HPDE6-E6E7 (cell line): ENCODE data around the gene STRADB.
"Not testable (repeated sequence)": the region's sequence is repeated elsewhere in the genome, so short reads cannot be mapped to it uniquely, and the experiment has no call there.

Experiments used
- DNase-seq: peaks from one replicate; pipeline ENCODE4 v3.0.0; 2011; ENCODE audit warnings: missing footprints; ENCODE audit errors: extremely low spot score

Gene STRADB, protein sequence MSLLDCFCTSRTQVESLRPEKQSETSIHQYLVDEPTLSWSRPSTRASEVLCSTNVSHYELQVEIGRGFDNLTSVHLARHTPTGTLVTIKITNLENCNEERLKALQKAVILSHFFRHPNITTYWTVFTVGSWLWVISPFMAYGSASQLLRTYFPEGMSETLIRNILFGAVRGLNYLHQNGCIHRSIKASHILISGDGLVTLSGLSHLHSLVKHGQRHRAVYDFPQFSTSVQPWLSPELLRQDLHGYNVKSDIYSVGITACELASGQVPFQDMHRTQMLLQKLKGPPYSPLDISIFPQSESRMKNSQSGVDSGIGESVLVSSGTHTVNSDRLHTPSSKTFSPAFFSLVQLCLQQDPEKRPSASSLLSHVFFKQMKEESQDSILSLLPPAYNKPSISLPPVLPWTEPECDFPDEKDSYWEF

DNA sequence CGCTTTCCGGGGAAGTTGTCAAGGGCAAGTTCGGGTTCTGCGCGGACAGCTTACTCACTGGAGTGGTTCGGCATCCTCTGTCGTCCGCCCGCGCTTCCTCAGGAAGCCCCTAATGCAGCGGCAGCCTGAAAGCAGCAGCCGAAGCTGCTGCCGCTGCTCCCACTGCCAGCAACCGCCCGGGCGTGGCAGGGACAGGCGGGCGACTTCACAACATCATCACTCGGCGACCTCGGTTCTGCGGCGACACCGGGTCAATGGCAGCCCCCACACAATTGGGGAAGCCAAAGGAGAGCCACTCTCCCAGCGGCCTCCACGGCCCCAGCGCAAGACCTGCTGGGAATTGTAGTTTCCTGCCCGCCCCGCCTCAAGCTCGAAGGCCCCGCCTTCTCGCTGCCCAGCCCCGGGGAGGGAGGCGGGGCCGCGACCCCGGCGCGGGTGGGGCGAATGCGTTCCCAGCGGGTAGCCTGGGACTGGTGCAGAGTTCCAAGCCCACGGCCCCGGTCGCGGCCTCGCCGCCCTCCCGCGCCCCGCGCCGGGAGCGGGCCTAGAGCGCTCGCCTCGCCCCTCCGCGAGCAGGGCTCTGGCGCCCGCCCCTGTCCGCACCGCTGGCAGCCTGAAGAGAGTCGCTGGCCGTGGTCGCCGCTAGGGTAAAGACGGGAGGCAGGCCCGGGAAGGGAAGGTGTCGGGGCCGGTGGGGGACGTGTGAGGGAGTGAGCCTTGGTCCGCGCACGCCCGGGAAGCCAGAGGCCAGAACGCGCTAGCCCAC is at the start of gene STRADB, which contains the start of gene TRAK2:
STRADB (plus strand) TSS at position 449 of the 766 bp plus-strand sequence. CDS start 3,101 bp downstream, outside the sequence.
TRAK2 (minus strand) TSS at position 167 of the 766 bp plus-strand sequence. CDS start 30,951 bp downstream, outside the sequence.
- DNase-seq = peak; percentile 78

DNA sequence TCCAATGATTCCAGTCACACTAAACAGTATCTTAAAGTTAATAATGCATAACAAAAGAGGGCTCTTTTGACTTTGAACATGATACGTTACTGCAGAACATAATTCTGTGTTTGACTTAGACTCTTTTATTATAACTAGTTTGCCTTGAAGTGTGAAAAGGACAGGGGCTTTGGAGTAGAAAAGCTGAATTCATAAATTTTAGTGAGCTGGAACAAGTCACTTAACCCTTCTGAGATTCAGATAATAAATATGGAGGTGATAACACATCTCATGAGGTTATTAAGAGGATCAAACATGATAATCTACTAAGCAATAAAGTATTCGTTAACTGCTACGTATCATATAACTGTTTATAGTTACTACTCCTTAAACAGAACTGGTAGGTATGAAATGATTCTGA is 49.7 kb upstream of the STRADB start:
- no peak for DNase-seq

DNA sequence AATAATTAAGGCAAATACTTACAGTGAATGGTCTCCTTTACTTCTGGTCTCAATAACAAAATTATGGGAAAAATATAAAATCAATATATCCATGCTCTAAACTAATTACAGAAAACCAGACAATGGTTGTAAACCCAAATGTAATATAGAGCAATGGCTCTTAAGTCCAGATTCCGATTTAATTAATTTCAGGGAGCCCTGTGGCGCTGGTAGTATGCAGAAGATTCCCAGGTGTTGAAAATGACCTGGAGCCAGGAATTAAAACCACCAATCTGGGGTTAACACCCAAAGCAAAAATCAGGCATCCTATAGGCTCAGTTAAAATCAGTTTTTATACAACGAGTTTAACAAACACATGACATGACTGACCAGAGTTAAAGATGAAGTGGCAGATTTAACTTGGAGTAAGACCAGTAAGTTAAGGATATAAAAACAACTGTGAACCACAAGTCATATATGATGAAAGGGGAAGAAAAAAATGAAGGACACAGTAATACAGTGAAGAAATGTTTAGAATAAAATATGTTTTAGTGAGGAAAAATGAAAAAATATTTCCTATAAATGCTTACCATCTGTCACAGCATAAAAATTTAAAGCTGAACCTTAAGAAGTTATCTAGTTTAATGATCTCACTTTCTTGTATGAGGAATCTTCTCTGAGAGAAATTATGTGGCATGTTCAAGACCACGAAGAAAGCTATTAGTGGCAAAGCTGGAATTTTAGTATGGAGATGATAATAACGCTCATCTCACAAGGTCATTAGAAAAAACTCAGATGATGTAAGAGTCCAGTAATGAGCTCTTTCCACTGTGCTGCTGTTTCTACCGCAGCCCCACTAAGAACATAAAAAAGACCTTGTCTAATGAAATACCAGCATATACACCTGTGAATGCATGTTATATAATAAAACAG is 48.6 kb upstream of the STRADB start:
- no peak for DNase-seq

DNA sequence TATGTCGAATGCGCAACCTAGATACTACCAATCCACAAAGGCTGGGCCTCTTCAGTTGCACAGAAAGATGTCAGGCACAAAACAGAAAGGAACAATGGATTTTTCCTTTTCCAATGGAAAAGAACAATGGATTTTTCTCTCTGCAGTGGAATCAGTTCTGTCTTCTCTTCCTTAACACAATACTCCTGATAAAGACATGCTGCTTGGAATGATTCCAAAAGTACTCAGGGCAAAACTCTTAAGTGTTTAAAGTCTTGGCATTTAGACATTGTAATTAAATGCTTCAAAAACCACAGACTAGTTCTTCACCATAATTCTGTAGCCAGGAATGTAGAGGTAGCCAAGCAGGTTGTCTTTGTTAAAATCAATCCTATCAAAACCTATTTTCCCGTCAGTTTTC is 47.7 kb upstream of the STRADB start:
- no peak for DNase-seq

DNA sequence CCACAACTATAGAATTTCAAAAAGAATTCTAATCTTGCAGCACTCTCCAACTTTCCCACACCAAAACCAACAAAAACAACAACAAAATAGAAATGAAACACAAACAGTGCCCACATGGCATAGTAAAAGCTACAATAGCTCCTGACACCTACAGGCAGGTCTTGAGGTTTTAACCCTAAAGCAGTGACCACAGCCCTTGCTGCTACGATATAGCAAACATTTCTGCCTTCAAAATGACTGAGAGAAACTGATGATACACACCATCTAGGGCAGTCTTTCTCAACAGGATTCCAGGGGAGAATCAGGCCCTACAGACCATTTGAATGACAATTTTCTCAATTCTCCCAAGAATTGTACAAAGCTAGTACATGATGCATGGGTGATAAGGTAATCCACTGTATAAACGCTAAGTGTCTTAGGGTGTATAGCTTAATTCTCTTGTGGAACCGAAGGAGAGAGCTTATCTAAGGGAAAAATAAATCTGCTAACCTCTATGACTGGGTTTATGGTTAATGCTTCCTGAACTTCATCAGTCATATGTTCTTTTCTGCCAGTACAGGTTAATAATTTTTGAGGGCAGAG is 46.8 kb upstream of the STRADB start:
- no peak for DNase-seq

DNA sequence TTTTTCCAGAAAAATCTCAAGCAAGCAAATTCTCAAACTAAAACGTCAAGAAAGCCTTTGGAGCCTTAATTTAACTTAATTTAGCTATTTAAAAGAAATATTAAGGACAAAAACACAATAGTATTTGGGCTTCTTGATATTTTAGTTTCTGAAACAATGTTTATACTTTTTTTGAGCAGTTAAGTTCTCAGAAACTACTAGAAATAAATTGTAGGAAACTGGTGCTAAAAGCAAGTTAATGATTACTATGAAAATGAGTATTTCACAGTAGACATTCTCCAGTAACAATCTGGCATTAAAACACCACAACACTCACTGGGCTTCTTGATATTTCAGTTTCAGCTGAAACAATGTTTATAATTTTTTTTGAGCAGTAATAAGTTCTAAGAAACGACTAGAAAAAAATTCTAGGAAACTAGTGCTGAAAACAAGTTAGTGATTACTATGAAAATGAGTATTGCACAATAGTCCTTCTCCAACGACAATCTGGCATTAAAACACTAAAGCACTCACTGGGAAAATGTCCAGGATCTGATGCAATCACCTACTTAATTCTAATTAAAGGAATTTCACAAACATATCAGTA is 45.4 kb upstream of the STRADB start:
- no peak for DNase-seq

DNA sequence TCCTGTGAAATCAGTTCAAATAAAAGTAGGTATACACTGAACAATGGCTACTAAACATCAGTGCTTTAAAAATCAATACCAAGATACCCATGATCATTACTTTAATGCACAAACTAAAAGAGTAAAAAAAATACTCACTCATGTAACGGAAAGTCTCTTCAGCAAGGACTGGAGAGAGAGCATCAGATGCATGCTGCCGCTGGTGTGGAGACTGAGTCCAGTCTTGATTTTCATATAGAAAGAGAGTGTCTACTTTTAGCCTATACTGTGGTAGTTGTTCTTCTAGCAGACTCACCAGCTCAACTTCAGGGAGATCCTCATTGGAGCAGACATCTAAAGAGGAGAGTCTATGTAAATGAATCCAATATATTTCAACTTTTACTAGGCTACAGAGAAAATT is 44.3 kb upstream of the STRADB start:
- DNase-seq = no peak

DNA sequence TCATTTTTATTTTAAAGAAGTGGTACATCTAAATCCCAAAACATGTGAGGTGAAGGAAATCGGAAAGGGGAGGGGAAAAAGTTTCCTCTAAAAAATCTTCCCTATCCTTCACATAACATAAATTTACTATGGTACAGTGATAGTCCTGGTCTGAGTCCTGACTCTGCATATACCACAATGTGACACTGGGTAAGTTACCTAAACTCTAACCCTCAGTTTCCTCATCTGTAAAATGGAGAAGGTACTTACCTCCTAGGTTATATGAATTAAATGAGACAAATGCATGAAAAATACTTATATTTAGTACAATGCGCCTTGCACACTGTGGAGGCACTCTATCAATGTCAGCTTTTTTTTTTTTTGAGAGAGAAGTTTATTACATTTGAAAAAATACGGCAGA is 42.6 kb upstream of the STRADB start:
- DNase-seq = no peak

DNA sequence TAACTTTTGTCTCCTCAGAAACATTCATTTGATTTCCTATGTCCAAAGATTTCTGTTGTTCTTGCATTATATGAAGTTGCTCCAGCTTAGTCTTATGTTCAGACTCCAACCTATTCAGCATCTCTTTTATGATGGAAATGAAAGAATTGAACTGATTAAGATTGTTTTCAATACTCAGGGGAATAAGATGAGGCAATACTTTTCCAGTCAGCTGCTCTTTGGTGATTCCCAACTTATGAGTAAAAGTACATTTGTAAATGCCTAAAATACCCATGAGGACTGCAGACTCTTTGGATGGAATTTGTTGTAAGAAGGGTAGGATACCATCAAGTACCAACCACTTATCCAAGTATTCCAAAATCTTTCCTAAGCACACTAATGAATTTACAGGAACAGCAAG is 40.1 kb upstream of the STRADB start:
- DNase-seq = no peak

DNA sequence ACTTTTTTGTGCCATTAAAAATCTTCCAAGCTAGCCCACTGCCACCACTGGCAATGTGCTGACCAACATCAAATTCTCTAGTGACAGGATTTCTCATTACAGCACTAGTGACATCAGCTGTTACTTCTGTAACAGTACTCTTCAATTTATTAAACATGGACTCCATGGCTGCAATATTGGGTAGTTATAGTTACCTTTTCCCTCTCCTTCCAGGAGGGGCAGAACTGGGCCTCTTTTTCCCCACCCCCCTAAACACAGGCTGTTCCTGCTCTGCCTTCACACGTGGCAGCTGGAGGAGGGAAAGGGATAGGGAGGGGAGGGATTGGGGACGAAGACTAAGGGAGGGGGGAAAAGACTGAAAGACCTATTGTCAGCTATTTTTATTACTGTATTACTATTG is 38.4 kb upstream of the STRADB start:
- DNase-seq = no peak

DNA sequence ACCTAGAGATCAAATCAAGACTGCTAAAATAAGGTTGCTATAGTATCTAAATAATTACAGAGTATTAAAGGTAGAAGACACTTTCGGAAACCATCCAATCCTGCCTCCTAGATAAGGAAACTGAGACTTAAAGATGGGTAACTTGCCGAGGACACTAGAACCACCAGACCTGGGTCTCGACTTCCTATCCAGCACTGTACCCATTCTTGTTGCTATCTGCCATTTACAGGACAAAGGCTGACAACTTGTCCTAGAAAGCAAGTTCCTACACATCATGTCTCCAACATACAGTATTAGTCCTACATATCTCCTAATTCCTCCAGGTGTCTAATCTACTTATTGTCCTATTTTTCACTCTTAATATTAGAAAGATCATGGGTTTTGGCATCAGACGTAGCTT is 38.0 kb upstream of the STRADB start:
- DNase-seq = no peak

DNA sequence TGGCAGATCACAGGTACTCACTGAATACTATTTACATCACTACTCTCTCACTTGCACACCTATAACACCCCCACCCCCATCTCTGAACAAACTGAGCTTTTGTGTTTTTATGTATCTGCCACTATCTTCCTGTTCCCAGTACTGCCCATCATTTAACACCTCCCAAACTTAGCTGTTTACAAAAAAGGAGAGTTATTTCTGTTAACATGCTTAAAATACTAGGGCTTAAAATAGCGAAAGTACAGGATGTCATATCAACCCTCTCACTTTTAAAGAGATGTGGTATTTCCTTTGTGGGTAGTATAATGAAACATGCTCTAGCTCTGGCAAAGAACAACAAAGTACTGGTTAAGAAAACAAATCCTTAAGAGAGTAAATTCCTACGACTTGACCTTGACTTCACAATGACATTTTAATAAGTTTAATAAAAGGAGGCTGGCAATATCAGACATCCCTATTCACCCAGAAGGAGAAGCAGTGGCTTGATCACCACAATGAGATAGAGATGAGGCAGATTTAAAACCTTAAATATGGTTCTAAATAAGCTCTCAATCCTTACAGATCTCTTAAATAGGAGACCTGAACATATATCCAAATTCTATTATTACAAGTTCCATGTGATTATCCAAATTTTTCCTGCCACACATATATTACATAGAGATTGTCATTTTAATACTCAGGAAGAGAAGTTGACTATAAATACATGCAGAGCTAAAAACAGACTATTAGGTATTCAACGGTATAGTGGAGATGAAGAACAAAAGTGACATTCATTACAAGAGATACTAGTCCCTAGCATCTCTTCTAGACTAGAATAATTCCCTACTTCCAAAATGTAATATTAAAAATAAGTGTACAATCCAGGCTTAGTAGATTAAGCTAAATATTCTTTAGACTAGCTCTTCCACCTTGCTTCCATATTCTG is 37.2 kb upstream of the STRADB start:
- DNase-seq = no peak

DNA sequence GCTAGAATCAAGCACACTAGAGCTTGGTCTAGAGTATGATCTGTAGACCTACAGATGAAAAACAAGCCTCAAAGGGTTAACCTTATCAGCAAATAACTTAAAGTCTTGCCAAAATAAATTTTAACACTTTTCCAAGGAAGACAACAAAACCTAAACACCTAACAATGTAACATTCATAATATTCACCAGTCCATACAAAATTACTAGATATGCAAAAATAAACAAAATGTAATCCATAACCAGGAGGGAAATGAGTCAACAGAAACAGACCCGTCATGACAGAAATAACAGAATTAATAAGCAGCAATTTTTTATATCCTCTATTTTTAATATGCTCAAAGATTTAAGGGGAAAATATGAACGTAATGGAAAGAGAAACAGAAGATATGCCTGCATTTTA is 36.4 kb upstream of the STRADB start:
- DNase-seq = no peak

DNA sequence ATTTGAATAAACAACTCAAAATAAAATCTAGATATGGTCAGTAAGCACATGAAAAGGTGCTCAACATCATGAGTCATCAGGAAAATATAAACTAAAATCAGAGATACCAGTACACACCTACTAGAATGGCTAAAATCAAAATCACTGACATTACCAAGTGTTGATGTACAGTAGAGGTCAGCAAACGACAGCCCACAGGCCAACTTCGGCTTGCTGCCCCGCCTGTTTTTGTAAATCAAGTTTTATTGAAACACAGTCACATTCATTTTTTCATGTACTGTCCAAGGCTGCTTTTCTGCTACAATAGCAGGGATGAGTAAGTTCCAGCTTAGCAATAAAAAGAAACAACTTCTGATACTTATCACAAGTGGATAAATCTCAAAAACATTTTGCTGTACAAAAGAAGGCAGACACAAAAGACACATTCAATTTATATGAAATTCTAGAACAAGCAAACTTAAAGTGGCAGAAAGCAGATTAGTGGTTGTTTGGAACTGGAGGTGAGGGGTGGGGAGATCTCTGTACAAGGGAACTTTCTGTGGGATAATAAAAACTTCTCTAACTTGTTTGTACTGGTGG is 32.4 kb upstream of the STRADB start:
- no peak for DNase-seq

DNA sequence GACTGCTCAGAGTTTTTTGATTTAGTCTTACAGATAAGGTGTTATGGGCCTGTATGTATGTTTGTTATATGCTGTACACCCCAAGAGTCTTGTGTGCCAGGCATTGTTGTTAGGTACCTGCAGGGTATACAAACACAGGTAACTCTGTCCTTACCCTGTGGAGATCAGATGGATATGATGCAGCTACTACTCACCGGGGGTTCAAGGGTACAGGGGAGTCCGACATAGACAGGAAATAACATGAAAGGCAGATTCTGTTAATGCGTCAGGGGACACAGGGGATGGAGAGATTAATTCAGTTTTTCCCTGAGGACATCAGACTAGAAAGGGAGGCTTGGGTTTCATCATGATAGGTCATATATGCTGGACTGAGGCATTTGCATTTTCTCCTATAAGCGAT is 31.6 kb upstream of the STRADB start:
- DNase-seq = no peak

DNA sequence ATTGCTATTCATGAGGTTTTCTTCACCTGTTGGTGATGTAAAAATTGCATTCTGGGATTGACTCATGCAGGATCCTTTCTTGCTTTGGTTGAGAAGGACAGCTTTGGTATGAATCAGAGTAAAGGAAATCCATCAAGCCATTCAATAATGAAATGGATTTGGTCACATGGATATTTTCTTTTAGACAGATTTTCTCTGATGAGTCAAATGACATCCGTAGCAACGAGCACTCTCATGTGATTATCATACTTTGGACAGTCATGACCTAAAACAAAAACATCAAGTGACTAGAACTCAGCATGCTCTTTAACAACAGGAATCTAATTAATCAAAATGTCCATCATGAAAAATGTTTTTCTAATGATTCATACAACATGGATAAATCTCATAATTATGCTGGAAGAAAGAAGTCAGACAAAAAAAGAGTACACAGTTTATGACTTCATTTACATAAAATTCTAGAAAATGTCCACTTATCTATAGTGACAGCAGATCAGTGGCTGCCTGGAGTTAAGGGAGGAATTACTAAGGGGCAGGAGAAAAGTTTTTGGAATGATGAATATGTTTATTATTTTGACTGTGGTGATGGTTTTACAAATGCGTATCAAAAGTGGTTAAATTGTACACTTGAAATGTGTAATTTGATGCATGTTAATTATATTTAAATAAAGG is 31.0 kb upstream of the STRADB start:
- DNase-seq = peak; percentile 27

DNA sequence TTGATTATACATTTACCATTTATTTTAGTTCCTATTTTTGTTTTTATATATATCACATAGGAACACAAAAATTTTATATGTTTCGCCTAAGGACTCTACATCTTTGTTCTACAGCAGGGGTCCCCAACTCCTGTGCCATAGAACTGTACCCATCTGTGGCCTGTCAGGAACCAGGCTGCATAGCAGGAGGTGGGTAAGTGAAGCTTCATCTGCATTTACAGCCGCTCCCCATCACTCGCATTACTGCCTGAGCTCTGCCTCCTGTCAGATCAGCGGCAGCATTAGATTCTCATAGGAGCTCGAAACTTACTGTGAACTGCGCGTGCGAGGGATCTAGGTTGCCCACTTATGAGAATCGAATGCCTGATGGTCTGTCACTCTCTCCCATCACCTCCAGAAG is 25.6 kb upstream of the STRADB start:
- DNase-seq = no peak

DNA sequence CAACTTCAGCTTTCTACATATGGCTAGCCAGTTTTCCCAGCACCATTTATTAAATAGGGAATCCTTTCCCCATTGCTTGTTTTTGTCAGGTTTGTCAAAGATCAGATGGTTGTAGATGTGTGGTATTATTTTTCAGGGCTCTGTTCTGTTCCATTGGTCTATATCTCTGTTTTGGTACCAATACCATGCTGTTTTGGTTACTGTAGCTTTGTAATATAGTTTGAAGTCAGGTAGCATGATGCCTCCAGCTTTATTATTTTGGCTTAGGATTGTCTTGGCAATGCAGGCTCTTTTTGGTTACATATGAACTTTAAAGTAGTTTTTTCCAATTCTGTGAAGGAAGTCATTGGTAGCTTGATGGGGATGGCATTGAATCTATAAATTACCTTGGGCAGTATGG is 23.2 kb upstream of the STRADB start:
- DNase-seq = not testable (repeated sequence)

DNA sequence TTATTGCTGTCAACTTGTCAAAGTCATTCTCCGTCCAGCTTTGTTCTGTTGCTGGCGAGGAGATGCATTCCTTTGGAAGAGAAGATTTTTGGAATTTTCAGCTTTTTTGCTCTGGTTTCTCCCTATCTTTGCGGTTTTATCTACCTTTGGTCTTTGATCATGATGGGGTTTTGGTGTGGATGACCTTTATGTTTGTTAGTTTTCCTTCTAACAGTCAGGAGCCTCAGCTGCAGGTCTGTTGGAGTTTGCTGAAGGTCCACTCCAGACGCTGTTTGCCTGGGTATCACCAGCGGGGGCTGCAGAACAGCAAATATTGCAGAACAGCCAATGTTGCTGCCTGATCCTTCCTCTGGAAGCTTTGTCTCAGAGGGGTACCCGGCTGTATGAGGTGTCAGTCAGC is 21.7 kb upstream of the STRADB start:
- DNase-seq = not testable (repeated sequence)
